Erythroblast (primary cell): ENCODE measurements around the gene TOMM5.

Experiments used
- GATA1 ChIP-seq: IDR thresholded peaks from 2 replicates; pipeline ENCODE4 v1.6.1; 2011; ENCODE audit warnings: low read depth, mild to moderate bottlenecking, control low read depth, low read length, moderate library complexity
- POLR2A ChIP-seq: IDR thresholded peaks from 2 replicates; pipeline ENCODE4 v1.6.1; 2011; ENCODE audit warnings: mild to moderate bottlenecking, low read length

- no peak for TF ChIP-seq POLR2A
- TF ChIP-seq GATA1 = no peak
Observed at GRCh38 chr9:37582548-37583157, 9.7 kb downstream of the TOMM5 start.
